Astrocyte (in vitro differentiated cells and primary cell): ENCODE data around the gene CCDC61.

Experiments
- EZH2 ChIP-seq: IDR thresholded peaks from 2 replicates; pipeline ENCODE4 v1.6.1; 2012; ENCODE audit warnings: mild to moderate bottlenecking, low read length, inconsistent platforms; ENCODE audit not compliant: insufficient read depth
- TF ChIP-seq, protein P1 (sequence below): IDR thresholded peaks from 2 replicates; pipeline ENCODE4 v1.5.1; 2011; ENCODE audit warnings: low read depth, mild to moderate bottlenecking, inconsistent platforms, low read length, moderate library complexity; ENCODE audit not compliant: insufficient read depth

DNA sequence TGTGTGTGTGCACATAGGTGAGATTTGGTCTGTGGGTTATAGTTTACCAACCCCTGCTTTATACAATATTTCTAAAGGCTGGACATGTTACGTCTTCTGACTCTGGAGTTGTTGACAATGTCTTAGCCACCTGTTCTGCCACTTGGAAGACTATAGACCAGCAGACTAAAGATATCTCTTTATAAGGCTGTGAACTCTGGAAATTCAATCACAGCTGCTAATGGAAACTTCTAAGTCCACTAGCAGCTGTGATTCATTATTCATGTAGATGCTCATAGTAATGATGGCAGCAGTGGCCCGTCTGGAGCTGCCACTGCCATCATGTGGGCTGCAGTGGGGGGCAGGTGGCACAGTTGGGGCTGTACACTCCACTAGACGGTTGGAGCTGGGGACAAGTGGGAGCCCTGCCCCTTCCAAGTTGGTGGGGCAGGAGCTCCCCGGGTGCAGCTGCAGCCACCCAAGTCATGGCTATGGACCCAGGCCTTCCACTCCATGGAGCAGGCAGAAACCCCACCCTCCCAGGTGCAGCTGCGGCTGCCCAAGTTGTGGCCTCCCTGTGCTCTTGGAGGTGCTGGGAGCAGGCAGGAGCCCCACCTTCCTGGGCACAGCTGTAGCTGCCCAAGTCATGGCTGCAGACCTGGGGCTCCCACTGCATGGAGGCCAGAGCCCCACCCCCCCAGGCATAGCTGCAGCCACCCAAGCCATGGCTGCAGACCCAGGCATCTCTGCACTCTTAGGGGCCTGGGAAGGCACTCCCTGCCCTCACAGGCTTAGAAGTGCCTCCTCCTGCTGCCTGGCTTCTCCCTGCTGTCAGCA, 36.7 kb downstream of the CCDC61 start:
- TF ChIP-seq, protein P1, sequence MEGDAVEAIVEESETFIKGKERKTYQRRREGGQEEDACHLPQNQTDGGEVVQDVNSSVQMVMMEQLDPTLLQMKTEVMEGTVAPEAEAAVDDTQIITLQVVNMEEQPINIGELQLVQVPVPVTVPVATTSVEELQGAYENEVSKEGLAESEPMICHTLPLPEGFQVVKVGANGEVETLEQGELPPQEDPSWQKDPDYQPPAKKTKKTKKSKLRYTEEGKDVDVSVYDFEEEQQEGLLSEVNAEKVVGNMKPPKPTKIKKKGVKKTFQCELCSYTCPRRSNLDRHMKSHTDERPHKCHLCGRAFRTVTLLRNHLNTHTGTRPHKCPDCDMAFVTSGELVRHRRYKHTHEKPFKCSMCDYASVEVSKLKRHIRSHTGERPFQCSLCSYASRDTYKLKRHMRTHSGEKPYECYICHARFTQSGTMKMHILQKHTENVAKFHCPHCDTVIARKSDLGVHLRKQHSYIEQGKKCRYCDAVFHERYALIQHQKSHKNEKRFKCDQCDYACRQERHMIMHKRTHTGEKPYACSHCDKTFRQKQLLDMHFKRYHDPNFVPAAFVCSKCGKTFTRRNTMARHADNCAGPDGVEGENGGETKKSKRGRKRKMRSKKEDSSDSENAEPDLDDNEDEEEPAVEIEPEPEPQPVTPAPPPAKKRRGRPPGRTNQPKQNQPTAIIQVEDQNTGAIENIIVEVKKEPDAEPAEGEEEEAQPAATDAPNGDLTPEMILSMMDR: no peak
- no peak for TF ChIP-seq EZH2
